NOMO-1 (cell line): ENCODE data around the gene BSG.
"Not testable (repeated sequence)": the region's sequence is repeated elsewhere in the genome, so short reads cannot be mapped to it uniquely, and the experiment has no call there.

Experiments used
- DNase-seq, 2 experiments: peaks; one replicate each; lab custom pipeline; 2025; ENCODE audit not compliant: unreplicated experiment in 2 of 2; lab: John Stamatoyannopoulos, UW

Gene BSG

GRCh38 chr19:617551-618246 is 45.3 kb downstream of the BSG start:
- DNase-seq: no peak

GRCh38 chr19:618247-618619 is 45.8 kb downstream of the BSG start:
- no peak for DNase-seq

- DNase-seq: no peak
Observed at GRCh38 chr19:618674-619285, 46.4 kb downstream of the BSG start.

GRCh38 chr19:619286-620002 is 47.0 kb downstream of the BSG start:
- no peak for DNase-seq

GRCh38 chr19:620166-620862 is 47.9 kb downstream of the BSG start:
- no peak for DNase-seq

- not testable (repeated sequence) for DNase-seq
Observed at GRCh38 chr19:621191-621590, 48.8 kb downstream of the BSG start.

GRCh38 chr19:621819-622218 is 49.4 kb downstream of the BSG start:
- no peak for DNase-seq

- no peak for DNase-seq
Observed at GRCh38 chr19:622666-623065, 50.3 kb downstream of the BSG start.

GRCh38 chr19:623175-623916 is 51.0 kb downstream of the BSG start:
- DNase-seq: no peak

GRCh38 chr19:623974-624373 is 51.6 kb downstream of the BSG start:
- no peak for DNase-seq

GRCh38 chr19:624433-625109 is 52.2 kb downstream of the BSG start:
- no peak for DNase-seq

GRCh38 chr19:625257-625656 is 52.9 kb downstream of the BSG start:
- no peak for DNase-seq

- DNase-seq: not testable (repeated sequence)
Observed at GRCh38 chr19:626566-626965, 54.2 kb downstream of the BSG start.

- DNase-seq: no peak
Observed at GRCh38 chr19:628168-628567, 55.8 kb downstream of the BSG start.

- DNase-seq: not testable (repeated sequence)
Observed at GRCh38 chr19:629515-629914, 57.1 kb downstream of the BSG start.

- no peak for DNase-seq
Observed at GRCh38 chr19:629961-630714, 57.7 kb downstream of the BSG start.

GRCh38 chr19:632579-633067 is 60.2 kb downstream of the BSG start:
- DNase-seq: peak; percentile 27 to 51
